GM18870 (cell line): ENCODE data around the gene ARL8B.
A peak's percentile ranks its signal among the peaks of the same experiment; 100 is the strongest.
"Not testable (repeated sequence)": the region's sequence is repeated elsewhere in the genome, so short reads cannot be mapped to it uniquely, and the experiment has no call there.

Experiments used
- ATAC-seq: cut with Tn5 transposase; IDR thresholded peaks from one replicate; pipeline ENCODE4 v1.9.1; 2021; ENCODE audit warnings: moderate library complexity; ENCODE audit not compliant: unreplicated experiment

Gene ARL8B

DNA sequence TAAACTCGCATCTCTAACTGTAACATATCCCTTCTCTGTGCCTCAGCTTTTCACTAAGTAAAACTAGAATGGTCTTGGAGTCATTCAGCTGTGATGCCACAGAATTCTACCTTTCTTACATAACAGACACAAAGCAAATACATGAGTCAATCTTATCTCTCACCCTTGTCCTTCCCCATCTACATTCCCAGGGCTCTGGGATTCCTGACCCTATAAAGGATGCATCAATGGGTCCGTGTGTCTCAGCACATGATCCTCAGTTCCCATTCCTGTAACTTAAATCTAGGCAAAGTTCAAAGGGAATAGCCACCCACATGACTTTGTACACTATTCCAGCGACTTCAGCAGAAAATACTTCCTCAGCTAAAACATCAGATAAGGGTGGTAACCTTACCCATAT is 11.8 kb upstream of the ARL8B start:
- ATAC-seq = no peak

DNA sequence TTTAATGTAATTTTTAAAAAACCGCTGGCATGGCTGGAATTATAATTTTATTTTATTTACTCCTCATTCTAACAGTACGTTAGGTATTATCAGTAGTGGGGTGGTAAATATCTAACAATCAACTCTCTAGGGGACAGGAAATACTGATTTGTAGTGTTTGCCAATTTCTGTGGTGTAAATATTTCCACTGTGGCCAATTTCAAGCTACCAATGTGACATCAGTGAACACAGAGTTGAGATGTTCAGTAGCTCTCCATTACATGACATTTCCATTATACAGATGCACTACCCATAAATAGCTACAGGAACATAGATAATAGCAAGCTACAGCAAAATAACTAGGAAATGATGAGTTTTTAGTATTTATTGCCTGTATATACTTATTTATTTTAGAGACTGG is 10.0 kb upstream of the ARL8B start:
- no peak for ATAC-seq

DNA sequence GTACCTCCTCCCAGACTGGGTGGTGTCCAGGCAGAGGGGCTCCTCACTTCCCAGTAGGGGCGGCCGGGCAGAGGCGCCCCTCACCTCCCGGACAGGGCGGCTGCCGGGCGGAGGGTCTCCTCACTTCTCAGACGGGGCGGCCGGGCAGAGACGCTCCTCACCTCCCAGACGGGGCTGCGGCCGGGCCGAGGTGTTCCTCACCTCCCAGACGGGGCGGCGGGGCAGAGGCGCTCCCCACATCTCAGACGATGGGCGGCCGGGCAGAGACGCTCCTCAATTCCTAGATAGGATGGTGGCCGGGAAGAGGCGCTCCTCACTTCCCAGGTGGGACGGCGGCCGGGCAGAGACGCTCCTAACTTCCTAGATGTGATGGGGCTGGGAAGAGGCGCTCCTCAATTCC is 8.4 kb upstream of the ARL8B start:
- ATAC-seq = not testable (repeated sequence)

DNA sequence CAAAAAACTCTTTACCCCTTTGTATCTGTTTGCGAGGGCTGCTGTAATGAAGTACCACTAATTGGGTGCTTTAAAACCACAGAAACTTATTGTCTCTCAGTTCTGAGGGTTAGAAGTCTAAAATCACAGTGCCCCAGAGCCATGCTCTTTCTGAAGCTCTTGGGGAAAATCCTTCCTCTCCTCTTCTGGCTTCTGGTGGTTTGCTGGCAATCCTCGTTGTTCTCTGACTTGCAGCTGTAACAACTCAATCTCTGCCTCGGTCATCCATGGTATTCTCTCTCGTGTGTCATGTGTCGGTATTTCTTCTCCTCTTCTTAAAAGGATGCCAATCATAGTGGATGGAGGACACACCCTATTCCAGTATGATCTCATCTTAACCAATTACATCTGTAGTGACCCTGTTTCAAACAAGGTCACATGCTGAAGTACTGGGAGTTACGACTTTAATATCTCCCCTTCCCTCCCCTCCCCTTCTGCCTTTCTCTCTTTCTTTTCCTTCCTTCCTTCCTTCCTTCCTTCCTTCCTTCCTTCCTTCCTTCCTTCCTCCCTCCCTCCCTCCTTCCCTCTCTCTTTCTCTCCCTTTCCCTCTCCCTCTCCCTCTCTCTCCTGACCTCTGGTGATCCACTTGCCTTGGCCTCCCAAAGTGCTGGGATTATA is 6.5 kb upstream of the ARL8B start:
- peak; percentile 77 for ATAC-seq

DNA sequence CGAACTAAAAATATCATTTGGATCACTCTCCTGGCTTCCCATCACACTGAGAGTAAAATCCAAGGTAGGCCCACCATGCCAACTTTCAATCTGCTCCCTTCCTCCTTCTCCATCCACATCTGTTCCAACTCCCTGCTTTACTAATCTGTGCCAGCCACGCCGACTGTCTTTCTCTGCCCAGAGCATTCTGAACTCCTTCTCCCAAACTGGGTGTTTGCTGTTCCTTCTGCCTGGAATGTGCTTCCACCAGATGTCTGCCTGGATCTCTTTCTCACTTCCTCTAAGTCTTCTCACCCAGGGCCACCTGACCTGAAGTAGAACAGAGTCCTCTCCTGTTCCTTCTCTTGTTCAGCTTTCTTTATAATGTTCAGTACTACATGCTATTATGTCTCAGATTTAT is 5.6 kb upstream of the ARL8B start:
- ATAC-seq = no peak

DNA sequence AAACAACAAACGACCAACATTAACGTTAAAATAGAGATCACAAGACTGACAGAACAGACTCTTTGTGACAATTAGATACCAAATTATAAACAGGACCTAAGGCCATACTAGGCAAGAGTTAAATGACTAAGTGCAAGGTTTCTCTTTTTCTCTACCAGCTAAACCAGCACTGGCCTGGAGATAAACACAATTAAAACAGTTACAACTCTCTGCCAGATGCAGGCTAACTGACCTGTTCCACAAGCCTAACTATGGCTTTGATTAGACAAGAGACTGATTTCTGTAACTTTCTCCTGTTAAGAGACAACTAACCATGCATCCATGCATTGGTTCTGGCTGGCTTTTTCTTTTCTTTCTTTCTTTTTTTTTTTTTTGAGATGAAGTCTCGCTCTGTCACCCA is 1.6 kb upstream of the ARL8B start:
- no peak for ATAC-seq

DNA sequence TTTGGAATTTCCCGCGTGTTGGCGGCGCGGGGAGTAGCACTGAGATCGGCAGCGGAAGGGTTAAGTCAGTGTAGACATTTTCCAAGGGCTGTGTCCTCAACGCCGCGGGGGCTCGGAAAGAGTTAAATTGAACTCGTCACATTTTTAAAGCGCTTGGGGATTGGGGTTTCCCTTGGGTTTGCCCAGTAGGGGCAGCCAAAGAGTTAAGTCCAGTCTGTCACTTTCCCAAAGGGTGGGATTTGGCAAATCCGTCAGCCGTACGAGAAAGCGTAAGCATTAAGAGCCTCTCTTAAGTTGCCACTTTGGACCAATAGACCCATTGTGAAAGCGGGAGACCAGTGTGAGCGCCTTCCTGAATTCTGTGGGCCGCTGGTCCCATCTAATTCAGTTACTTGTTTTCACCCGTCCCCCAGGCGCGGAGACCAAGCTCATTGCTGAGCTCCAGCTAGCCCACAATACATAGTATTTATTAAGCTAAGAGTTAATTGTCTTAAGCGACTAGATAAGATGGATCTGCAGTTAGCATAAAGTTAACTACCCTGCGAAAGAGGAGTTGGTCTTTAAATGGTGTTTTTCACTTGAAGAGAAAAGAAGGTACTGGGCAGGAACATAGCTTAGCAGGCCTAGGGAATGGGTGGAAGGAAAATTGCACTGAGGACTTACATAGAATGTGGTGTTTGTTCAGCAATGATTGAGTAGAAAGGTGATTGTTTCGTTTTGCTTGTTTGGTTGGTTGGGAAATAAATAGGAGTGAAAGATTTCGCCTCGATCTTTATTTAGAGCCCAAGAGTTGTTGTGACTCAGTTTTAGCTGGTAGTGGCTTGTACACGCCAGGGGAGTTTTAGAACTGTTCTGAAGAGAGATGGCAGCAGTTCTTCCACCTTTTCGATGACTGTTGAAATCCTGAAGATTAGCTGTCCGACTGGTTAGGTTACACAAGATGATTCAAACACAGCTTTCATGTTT is 932 bp downstream of the ARL8B start:
- ATAC-seq = peak; percentile 14

DNA sequence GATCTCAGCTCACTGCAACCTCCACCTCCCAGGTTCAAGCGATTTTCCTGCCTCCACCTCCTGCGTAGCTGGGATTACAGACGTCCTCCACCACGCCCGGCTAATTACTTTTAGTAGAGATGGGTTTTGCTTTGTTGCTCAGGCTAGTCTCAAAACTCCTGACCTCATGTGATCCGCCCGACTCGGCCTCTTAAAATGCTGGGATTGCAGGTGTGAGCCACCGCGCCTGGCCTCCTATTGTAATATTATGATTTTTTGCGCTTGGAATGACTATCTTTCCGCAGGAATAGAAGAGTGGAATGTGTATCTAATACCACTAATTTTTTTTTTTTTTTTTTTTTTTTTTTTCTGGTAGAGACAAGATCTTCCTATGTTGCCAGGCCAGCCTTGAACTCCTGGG is 1.8 kb downstream of the ARL8B start:
- no peak for ATAC-seq

DNA sequence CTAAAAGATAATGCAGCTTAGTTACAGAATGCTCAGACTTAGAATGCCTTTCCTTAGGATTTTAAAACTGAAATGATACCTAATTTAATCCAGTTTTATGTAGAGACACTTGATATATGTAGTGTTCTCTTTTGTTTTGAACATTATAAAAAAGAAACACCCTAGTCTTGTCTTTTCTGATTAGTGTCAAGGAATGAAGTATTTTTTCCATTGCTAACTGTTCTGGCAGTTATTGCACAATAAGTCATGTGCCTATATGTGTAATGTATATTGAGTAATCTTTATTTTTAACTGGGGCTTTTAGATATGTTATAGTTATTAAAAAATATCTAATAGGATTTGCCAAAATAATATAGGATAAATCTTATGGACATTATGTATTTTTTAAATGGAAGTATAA is 4.5 kb downstream of the ARL8B start:
- no peak for ATAC-seq

DNA sequence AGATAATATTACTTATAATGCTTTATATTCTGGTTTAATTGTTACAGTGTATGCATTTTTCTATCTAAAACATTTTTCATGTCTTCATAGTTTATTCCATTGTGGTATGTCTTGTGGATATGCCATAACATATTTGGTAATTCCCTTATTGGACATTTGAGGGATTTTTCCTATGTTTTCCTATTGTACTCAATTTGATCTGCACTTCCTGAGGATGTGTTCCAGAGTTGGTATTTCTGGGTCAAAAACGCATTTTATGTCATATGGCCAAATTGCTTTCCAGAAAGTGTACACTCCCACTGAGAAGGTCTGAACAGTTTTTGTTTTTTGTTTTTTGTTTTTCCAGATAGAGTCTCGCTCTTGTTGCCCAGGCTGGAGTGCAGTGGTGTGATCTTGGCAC is 6.8 kb downstream of the ARL8B start:
- ATAC-seq = no peak

DNA sequence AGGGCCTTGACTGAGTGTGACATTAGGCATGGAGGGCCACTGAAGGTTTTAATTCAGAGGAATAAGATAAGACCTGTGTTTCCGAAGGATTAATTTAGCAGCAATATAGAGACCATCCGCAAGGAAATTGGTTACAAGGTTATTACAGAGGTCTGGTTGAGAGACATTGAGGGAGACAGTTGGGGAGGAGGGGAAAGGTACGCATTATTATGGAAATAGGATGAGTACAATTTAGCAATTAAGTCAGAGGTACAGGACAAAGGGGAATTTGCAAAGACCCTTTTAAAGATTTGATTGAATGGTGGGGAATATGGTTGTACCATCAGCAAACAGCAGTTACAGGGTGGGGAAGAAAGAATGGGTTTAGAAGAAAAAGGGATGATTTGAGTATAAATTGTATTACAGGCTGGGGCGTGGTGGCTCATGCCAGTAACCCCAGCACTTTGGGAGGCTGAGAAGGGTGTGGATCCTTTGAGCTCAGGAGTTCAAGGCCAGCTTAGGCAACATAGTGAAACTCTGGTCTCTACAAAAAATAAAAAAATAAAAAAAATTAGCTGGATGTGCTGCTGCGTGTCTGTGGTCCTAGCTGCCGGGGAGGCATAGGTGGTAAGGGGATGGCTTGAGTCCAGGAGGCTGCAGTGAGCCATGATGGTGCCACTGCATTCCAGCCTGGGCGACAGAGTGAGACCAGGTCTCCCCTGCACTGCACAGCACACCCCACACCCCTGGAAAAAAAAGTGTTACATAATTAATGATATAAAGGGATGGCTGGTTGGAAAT is 11.3 kb downstream of the ARL8B start:
- ATAC-seq = no peak

DNA sequence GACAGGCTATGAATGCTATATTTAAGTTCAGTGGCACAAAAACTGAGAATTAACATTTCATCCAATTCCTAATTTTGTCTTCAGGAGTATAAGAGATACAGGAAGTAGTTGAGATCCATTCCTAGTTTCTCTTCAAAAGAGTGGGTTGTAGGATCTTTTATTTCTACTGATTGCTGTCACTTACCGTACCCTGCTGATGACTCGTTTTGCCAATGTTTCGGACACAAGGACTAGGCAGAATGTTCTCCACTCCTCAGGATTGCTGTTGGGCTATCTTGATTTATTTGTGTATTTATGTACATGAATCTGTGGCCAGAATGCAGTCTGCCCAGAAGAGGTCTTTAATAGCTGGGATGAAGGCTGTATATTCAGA is 11.9 kb downstream of the ARL8B start:
- no peak for ATAC-seq

DNA sequence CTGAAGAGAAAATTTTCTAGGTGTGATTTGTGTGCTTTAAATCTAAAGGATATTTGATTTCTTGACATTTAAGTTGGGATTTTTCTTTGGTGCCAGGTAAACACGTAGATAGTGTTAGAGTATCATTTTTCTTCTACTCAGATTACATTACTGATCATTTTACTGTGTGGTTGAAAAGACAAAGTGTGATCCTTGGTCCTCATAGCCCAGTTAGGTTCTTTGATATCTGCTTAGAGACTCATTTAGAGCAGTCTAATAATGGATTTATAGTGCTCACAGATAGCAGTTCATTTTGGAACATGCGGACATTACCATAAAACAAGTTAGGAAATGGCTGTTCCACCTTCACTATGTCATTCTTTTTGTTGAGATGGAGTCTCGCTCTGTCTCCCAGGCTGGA is 12.4 kb downstream of the ARL8B start:
- ATAC-seq = no peak

DNA sequence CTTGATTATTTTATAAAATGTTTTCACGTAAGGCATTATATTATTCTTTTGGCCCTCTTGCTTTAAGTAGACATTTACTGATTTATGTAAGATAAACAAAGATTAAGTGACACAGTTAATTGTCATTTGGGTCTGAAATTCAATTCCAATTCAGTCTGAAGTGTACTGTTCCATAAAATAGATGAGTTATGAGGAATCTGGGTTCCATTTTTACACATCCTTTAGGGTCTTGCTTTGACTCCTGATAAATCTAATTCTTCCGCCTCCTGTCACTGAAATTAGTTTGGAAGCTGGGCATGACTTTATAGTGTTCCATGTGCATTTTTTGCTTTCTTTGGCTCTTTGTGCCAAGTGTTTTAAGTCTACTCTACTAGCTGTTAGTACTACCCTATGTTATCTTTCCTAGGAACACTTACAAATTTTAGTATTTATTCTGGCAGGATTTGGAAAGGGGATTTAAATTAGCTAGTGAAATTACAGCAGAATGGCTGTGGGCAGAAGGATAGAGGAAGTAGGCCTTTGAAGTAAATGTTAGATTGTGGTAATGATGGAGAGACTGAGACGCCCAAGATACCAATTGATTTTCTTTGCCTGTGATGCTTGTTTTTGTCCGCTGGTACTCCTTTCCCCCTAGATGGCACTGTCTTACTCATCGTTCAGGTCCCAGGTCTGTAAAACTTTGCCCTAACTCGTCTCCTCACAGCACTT is 14.3 kb downstream of the ARL8B start:
- ATAC-seq = peak; percentile 66

DNA sequence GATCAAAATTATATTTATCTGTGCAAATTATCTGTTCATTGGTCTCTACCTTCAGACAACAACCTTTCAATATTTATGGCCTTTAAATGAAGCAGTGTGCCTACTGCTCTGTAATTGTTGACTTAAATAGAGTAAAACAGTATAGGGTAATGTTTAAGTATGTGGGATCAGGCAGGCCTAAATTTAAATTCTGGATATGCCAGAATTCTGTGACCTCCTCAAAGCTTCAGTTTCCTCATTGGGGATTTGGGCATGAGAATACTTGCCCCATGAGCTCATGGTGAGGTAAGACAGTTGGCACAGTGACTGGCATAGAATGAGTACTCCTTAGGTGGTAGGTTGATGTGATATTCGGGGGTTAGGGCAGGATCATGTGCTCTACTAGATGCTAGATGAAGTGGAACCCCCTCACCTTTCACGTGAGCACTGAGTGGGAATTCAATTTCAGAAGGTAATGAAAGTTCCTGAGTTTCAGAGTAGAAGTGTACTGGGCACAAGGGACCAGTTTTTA is 14.9 kb downstream of the ARL8B start:
- peak; percentile 5 for ATAC-seq

DNA sequence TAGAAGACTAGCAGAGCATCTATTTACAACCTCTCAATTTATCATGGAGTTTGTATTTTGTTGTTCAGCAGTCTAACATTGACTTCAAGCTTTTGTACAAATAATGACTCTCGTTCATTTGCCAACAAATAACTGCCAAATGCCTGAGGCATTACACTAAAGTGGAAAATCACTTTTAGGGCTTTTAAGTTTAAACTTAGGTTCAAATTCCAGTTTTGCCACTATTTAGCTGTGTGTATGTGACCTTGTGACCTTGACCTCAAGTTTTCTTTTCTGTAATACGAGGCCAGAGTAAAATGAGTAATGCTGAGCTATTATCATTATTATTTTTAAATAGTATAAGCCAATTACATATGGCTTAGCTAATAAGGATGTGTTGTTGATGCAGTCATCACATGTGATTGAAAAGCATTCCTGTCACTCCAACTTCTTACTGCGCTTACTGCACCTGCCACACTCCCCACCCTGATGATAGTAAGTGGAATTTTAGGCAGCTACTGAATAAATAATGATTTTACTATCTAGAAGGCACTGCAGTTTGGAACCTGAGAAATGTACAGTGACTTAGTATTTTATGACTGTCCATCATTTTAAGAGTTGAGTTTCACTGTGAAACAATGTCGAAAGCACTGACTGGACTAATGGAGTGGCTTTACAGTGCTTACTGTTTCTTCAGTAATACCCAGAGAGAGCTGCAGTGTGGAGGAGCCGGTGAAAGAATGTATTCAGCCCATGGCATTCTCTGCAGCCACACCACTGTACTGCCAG is 16.3 kb downstream of the ARL8B start:
- no peak for ATAC-seq

DNA sequence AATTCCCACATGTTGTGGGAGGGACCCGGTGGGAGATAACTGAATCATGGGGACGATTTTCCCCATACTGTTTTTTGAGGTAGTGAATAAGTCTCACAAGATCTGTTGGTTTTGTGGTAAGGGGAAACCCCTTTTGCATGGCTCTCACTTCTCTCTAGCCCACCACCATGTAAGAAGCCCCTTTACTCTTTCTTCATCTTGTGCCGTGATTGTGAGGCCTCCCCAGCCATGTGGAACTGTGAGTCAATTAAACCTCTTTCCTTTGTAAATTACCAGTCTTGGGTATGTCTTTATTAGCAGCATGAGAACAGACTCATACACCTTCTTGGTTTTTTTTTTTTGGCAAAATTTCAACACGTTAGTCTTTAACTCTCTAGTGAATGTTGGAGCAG is 18.1 kb downstream of the ARL8B start:
- ATAC-seq = peak; percentile 43

DNA sequence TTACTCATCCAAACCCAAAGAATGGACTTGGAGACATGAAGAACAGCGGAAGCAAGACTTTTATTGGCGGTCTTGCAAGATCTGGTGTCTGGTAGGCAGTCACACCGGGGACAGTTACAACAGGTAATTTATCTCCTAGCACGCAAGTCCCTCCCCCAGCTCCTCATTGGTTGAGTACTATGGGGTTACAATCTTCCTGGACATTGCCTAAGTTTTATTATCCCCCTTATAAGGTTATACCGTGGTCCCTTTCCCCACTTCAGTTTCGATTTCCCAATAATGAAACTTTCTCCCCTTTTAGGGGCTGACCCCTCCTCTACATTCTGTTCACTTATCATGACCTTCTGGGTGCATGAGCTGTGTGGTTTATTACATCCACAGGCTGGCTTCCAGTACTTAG is 18.7 kb downstream of the ARL8B start:
- no peak for ATAC-seq

DNA sequence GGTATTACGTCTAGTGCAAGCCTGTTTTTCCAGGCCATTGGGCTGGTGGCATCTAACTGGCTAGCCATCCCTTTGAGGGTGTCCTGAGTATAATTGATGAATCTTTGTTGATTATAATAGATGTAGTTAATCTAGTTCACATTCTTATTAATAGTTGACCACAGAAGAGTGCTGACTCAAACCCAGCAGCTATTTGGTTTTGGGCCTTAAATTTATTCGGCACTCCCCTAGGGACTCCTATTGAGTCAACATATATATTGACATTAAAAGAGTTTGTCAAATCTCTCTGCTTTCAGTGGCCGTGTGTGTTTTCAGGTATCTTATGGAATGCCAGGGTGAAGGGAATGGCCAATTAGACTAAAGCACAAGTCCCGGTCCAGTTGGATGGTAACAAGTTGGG is 19.7 kb downstream of the ARL8B start:
- no peak for ATAC-seq

DNA sequence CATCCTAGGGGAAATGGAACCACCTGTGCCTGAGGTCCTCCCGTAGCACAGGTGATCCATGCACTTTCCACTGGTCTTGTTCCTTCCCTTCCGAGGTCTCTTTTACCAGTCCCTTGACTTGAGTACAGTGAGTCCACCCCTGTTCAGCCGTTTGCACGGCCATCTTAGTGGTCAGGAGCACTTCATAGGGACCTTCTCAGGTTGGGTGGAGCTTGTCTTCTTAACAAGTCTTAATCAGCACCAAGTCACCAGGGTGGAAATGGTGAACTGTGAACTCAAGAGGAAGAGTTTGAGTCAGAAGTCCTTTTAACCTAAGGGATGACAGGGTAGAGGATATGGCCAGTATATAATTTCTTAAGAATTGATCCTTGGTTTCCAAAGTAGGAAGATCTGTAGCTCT is 21.4 kb downstream of the ARL8B start:
- no peak for ATAC-seq
